Activated T-cell treated with anti-CD3 and anti-CD28 coated beads for 4 hours (primary cell): ENCODE results near the gene CPSF6.
"Not testable (repeated sequence)": the region's sequence is repeated elsewhere in the genome, so short reads cannot be mapped to it uniquely, and the experiment has no call there.

Experiments
- DNase-seq: peaks from one replicate; pipeline ENCODE4 v3.0.0-alpha.2; 2020

Gene CPSF6

DNA sequence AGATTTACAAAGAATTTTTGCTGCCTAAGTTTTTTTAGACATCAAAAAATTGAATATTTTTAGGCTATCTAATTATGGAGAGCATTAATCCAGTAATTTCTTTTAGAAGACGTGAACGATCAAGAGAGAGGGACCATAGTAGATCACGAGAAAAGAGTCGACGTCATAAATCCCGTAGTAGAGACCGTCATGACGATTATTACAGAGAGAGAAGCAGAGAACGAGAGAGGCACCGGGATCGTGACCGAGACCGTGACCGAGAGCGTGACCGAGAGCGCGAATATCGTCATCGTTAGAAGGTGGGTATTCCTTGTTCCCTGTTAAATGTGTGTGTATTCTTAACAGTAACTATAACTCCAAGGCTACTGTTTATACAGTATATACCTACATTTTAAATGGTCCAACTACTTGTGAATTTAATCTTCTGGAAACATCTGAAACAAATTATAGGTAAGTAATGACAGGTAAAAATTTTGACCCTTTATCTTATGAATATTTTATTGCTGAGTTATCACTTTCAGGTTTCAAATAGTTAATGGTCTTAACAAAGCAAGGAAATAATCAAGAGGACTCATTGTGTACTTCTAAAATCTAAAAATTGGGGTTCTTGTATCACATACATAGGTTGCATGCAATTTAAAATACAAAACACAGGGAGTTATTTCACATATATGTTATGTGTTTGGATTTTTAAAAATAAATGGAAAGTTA is 23.1 kb downstream of the CPSF6 start:
- DNase-seq = no peak

DNA sequence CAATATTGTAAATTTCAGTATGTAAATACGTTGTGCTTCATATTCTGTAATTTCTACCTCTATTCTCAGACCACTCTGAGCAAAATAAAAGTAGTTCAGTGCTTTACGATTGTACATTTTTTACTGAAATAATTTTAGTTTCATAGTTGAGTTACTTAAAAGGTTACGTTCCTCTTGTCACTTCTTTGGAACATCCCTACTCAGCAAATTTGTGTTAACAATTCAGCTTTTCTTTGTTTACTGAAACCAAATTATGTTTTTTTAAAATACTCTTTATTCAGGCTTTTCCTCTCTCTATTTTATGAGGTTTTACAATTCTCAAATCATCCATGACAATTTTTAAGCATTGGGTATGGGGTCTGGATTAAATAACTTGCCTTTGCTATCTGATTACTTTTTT is 25.8 kb downstream of the CPSF6 start:
- no peak for DNase-seq

DNA sequence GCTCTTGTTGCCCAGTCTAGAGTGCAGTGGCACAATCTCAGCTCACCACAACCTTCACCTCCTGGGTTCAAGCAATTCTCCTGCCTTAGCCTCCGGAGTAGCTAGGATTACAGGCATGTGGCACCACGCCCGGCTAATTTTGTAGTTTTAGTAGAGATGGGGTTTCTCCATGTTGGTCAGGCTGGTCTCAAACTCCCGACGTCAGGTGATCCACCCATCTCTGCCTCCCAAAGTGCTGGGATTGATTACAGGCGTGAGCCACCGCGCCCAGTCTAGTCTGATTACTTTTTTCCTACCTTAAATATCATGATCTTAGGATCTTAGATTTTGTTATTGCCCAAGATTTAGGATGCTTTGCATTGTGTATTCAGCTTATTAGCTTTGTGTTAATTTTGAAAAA is 26.3 kb downstream of the CPSF6 start:
- not testable (repeated sequence) for DNase-seq

DNA sequence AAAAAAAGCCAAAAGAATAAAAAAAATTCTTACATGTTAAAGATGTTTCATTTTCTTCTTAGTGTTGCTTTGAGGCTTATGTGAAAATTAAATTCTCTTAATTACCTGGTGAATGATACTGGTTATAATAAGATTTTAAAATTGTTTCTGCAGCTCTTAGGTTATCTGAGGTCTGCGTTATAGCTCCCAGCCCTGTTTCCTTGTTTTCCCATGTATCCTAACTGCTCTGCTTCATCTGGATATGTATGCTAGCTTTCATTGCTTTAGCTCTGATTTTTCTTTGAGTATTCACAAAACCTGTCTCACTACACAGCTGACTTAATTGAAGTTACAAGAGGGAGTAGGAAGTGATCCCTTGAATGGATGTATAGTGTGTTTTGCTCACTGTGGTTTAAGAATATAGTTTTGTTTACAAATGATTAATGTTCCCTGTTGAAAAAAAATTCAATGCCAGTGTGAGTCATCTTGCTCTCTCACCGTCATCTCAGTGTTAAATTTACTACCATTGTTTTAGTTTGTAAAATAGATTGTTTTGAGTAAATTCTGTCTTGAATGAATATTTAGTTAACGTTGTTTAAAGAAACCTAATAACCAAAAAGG is 26.8 kb downstream of the CPSF6 start:
- DNase-seq = no peak

DNA sequence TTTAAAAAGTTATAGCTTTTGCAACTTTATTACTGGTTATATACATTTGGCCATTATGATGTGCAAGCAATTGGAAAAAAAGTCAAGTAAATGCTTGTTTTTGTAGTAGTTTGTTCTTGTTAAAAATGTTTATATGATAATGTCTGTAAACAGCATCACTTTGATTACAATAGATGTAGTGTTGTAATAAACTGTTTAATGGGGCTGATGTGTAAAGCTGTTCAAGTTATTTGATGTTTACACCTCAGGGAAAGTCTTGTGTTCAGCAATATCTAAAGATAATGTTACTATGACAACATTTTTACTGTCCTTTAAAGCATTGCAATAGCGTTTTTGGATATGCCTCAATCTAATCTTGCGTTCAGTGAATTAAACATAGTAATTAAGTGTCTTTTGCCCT is 30.4 kb downstream of the CPSF6 start:
- no peak for DNase-seq

DNA sequence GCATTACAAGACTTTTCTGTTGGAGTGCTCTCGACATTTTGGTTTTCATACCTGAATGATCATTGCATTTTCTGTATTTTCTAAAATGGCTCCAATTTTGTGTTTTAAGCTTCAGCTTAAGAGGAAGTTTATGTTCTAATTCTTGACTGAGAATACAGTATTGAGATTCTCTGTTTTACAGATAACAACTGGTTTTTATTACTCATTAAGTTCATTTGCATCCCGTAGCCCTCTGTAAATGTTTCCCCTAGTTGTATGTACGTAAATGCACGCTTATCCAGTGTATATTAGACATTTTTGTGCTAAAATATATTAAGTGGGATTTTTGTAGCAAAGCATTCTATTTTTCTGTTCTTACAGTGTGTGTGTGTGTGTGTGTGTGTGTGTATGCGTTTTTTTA is 33.1 kb downstream of the CPSF6 start:
- no peak for DNase-seq

DNA sequence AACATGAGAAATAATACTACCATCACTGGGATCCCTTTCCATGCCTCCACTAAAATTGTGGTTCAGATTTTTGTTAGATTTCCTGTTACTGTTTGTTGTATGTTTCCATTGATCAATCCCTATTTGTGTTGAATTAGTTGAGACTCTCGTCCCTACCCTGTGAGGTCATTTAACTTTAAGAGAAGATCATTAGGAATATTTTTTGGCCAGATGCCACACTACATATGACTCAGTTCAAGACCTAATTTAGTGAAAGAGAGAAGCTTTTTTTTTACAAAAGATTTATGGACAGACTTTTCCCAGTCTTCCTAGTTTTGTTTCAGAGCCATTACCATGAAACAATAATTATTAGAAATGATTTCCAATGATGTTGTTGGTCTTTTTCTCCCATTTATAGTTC is 35.5 kb downstream of the CPSF6 start:
- no peak for DNase-seq

DNA sequence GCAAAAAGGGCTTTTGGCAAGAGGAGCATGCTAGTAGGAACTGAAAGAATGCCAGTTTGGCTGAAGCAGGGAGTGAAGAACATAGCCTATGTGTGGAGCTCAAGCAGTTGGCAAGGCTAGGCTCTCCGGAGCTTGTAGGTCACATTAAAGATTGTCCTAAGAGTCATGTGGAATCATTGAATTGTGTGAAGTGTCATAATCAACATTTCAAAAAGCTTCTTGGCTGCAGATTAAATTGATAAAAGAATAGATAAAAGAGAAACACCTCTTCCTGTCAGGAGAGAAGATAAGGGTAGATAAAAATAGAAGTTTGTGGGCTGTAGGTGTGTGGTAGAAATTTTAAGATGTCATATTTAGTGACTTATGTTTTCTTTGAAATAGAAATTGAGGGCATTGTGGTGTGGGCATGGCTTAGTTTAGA is 36.1 kb downstream of the CPSF6 start:
- DNase-seq = no peak

DNA sequence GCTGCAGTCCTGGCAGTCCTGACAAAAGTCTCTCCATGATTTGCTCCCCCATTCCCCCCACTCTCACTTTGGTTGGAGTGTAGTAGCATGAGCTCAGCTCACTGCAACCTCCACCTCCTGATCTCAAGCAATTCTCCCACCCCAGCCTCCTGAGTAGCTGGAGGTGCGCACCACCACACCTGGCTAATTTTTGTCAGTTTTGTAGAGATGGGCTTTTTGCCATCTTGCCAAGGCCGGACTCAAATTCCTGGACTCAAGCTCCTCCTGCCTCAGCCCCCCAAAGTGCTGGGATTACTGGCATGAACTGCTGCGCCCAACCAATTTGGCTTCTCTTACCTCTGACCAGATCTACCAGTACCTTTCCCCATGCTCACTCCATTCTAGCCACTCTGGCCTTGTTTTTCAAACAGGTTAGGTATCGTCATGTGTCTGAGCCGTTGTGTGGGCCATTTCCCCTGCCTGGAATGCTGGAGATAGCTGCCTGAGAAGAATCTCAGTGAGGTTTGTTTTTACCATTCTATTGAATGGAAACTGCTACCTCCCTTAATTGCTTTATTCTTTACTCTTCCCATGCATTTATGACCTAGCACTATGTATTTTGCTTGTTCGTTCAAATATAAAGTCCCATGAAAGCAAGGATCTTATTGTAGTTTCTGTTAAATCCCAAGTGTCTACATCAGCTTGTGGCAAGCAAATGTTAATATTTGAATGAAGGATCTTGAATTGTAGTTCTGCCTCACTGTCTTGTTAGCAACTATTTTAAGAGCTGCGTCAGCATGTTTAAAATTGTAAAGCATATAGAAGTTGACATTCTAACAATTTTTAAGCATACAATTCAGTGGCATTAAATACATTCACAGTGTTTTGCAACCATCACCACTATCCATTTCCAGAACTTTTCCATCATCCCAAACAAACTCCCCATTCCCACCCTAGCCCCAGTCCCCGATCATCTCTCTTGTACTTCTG is 39.7 kb downstream of the CPSF6 start:
- no peak for DNase-seq

DNA sequence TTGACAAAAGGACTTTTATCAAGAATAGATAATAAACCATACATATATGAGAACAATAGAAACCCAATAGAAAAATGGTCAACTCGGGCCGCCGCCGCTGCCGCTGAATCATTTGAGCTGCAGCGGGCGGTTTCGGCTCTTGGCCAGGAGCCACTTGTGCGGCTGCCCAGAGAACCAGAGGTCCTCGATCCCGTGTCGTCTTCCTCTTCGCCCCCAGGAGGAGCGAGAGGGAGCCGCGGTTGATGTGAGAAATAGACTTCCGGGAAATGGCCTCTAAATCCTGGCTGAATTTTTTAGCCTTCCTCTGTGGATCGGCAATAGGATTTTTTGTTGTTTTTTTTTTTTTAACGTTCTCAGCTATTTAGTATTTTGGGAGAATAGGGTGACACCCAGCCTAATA is 44.8 kb downstream of the CPSF6 start:
- no peak for DNase-seq

DNA sequence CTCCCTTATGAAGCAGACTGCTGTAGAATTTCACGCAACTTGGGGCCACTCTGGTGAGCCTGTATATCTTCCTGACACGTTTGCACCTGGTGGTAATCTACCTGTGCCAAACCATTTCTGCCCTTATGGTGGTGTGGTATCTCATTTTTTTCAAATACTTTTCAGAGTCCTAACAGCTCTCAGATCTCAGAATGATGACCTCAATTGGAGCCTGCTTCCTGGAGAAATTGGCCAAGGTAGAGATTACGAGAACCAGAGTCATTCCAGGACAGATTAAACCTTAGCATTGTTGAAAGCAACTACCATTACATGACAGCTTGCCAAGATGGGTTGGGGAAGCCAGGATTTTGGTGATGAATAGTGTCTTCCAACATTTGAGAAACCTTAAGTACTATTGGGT is 48.2 kb downstream of the CPSF6 start:
- no peak for DNase-seq

DNA sequence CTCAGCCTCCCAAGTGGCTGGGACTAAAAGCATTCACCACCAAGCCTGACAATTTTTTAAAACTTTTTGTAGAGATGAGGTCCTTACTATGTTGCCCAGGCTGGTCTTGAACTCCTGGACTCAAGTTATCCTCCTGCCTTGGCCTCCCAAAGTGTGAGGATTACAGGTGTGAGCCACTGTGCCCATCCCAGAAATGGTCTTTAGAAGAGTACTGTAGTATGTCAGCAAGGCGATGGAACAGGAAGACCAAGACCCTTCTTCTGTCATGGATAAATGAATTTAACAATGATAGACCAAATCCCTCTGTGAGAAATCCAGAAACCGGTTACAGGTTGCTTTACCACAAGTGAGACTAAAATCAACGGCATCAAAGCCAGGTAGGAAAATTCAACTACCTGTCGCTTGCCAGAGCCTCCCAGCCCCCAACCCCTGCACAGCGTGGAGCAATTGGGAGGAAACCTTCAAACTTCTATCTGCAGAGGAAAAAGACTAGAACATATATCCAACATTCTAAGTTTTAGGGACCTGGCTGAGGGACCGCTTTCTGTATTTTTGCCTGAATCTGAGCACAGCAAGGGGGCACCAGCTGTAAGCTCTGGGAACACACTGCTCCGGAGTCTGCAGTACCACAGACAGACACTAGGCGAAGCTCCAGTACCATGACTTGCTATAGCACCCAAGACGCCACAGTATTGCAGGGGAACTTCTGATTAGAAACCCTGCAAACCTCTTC is 51.3 kb downstream of the CPSF6 start:
- peak; percentile 72 for DNase-seq

DNA sequence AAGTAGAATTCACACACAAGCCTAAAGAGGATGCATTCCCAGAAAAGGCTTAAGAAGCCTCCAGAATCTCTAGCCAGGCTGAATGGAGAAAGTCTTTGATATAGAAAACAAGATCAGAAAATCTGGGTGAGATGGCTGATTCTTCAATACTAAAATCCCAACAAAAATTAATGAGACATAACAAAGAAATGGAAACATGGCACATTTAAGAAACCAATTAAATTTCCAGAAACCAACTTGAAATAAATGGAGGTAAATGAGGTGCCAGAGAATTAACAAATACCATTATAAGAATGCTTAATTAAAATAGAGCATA is 51.9 kb downstream of the CPSF6 start:
- no peak for DNase-seq

DNA sequence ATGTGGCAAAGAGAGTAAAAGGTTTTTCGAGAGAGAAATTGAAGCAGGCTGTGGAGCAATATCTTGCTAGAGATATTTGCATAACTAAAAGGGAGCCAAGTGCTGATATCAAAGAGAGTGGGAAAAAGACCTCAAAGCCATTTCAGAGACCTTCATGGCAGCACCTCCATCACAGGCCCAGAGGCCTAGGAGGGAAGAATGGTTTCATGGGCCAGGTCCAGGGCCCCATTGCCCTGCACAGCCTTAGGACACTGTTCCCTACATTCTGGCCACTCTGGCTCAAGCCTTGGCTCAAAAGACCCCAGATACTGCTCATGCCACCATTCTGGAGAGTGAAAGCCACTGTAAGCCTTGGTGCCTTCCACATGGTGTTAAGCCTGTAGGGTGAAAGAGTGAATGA is 58.8 kb downstream of the CPSF6 start:
- DNase-seq = no peak

DNA sequence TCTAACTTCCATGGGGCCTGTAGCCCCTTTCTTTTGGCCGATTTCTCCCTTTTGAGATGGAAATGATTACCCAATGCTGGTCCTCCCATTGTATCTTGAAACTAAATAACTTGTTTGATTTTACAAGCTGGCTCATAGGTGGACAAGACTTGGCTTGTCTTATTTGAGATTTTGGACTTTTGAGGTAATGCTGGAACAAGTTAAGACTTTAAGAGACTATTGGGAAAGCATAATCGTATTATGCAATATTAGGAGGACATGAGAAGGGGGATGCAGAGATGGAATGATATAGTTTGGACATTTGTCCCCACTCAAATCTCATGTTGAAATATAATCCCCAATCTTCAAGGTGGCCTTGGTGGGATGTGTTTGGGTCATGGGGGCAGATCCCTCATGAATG is 59.6 kb downstream of the CPSF6 start:
- DNase-seq = no peak

DNA sequence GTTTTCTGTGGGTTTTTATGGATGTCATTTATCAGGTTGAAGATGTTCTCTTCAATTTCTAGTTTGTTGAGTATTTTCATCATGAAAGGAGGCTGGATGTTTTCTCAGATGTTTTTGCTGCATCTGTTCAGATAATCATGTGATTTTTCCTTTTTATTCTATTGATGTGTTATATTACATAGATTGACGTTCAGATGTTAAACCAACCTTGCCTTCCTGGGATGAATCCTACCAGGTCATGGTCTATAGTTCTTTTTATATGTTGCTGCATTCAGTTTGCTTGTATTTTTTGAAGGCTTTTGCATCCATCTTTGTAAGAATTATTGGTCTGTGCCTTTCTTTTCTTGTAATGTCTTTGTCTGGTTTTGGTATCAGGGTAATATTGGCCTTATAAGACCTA is 64.9 kb downstream of the CPSF6 start:
- no peak for DNase-seq

DNA sequence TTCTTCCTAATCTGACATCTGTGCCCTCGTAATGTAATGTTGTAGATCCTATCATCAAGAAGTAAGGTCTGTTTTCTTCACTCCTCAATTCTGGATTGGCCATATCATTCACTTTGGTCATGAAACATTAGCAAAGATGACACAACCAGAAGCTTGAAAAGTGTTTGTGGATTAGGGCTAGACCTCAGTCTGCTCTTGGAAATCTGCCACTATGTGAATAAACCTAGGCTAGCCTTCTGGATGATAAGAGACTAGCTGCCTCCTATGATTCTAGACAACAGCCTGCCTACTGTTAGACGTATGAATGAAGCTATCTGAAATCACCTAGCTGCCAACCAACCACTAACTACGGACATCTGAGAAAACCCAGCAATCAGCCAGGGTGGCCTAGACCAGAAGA is 70.1 kb downstream of the CPSF6 start:
- DNase-seq = no peak

DNA sequence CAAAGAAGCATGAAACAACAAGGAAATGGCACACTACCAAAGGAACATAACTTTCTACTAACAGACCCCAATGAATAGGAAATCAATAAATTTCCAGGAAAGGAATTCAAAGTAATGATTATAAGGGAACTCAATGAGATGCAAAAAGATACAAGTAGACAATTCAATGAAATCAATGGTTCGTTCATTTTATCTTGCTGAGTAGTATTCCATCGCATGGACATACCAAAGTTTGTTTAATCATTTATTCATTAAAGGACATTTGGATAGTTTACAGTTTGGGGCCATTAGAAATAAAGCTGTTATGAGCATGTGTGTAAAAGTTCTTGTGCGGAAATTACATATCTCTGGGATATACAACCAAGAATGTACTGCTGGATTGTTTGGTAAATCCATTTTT is 73.8 kb downstream of the CPSF6 start:
- no peak for DNase-seq

DNA sequence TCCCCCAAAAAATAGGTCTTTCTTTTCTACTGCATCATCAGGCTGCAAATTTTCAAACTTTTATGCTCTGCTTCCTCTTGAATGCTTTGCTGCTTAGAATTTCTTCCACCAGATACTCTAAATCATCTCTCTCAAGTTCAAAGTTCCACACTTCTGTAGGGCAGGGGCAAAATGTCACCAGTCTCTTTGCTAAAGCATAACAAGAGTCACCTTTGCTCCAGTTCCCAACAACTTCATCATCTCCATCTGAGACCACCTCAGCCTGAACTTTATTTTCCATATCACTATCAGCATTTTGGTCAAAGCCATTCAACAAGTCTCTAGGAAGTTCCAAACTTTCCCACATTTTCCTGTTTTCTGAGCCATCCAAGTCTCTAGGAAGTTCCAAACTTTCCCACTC is 77.4 kb downstream of the CPSF6 start:
- not testable (repeated sequence) for DNase-seq

DNA sequence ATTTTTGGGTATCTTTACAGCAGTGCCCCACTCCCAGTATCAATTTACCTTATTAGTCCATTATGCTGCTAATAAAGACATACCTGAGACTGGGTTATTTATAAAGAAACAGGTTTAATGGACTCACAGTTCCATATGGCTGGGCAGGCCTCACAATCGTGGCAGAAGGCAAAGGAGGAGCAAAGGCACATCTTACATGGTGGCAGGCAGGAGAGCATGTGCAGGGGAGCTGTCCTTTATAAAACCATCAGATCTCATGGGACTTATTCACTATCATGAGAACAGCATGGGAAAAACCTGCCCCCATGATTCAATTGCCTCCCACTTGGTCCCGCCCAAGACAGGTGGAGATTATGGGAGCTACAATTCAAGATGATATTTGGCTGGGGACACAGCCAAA is 77.9 kb downstream of the CPSF6 start:
- DNase-seq = not testable (repeated sequence)

DNA sequence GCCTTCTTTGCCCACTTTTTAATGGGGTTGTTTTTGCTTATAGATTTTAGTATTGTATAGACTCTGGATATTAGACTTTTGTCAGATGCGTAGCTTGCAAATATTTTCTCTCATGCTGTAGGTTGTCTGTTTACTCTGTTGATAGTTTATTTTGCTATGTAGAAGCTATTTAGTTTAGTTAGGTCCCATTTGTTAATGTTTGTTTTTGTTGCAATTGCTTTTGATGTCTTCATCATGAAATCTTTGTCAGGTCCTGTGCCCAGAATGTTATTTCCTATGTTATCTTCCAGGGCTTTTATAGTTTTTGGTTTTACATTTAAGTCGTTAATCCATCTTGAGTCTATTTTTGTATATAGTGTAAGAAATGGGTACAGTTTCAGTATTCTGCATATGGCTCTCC is 78.9 kb downstream of the CPSF6 start:
- DNase-seq = no peak

DNA sequence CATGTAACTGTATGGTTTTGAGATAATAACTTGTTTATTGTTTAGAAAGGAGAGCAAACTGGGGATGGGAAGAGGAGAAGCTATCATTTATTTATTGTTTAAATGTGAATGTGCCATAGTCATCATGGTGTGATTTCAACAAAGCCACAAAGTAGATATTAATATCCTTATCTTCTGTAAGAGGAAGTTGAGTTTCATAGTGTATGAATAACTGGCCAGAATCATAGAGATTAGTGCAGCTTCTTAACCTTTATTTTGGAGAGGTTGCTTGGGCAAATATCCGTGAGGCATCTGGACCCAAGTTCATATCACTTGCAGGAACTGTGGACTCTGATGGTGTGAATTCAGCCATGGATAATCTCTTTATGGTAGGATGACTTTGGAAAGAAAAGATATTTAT is 82.0 kb downstream of the CPSF6 start:
- DNase-seq = no peak
